NCI-H526 treated with DMSO at 0.1 percent for 48 hours (cell line): ENCODE measurements around the gene TBL1XR1.
"Not testable (repeated sequence)": the region's sequence is repeated elsewhere in the genome, so short reads cannot be mapped to it uniquely, and the experiment has no call there.

Experiments used
- DNase-seq: peaks from one replicate; lab custom pipeline; 2025; lab: John Stamatoyannopoulos, UW

TBL1XR1 gene

GRCh38 chr3:177141471-177141870 is 55.8 kb downstream of the TBL1XR1 start:
- DNase-seq: no peak

GRCh38 chr3:177139220-177139619 is 58.1 kb downstream of the TBL1XR1 start:
- DNase-seq: not testable (repeated sequence)

- DNase-seq: no peak
Measured at GRCh38 chr3:177137774-177138705, 59.2 kb downstream of the TBL1XR1 start.

GRCh38 chr3:177136741-177137140 is 60.5 kb downstream of the TBL1XR1 start:
- no peak for DNase-seq

GRCh38 chr3:177135841-177136492 is 61.3 kb downstream of the TBL1XR1 start:
- no peak for DNase-seq

GRCh38 chr3:177134816-177135210 is 62.5 kb downstream of the TBL1XR1 start:
- DNase-seq: no peak

- peak; percentile 50 for DNase-seq
Measured at GRCh38 chr3:177133860-177134815, 63.1 kb downstream of the TBL1XR1 start.

- no peak for DNase-seq
Measured at GRCh38 chr3:177131927-177132636, 65.2 kb downstream of the TBL1XR1 start.

- no peak for DNase-seq
Measured at GRCh38 chr3:177127008-177127407, 70.3 kb downstream of the TBL1XR1 start.

- no peak for DNase-seq
Measured at GRCh38 chr3:177126015-177126773, 71.1 kb downstream of the TBL1XR1 start.

GRCh38 chr3:177124882-177125281 is 72.4 kb downstream of the TBL1XR1 start:
- DNase-seq: no peak

GRCh38 chr3:177123822-177124221 is 73.5 kb downstream of the TBL1XR1 start:
- DNase-seq: no peak

- DNase-seq: no peak
Measured at GRCh38 chr3:177122183-177122856, 75.0 kb downstream of the TBL1XR1 start.

GRCh38 chr3:177119829-177120228 is 77.5 kb downstream of the TBL1XR1 start:
- no peak for DNase-seq

GRCh38 chr3:177114253-177114652 is 83.0 kb downstream of the TBL1XR1 start:
- DNase-seq: no peak

GRCh38 chr3:177111541-177111949 is 85.7 kb downstream of the TBL1XR1 start:
- DNase-seq: no peak

- no peak for DNase-seq
Measured at GRCh38 chr3:177110895-177111294, 86.4 kb downstream of the TBL1XR1 start.

- DNase-seq: no peak
Measured at GRCh38 chr3:177110386-177110785, 86.9 kb downstream of the TBL1XR1 start.

- DNase-seq: no peak
Measured at GRCh38 chr3:177109688-177110330, 87.5 kb downstream of the TBL1XR1 start.

- DNase-seq: no peak
Measured at GRCh38 chr3:177108648-177109047, 88.6 kb downstream of the TBL1XR1 start.
